ENCODE results near the gene BEND5.

Gene BEND5

DNA sequence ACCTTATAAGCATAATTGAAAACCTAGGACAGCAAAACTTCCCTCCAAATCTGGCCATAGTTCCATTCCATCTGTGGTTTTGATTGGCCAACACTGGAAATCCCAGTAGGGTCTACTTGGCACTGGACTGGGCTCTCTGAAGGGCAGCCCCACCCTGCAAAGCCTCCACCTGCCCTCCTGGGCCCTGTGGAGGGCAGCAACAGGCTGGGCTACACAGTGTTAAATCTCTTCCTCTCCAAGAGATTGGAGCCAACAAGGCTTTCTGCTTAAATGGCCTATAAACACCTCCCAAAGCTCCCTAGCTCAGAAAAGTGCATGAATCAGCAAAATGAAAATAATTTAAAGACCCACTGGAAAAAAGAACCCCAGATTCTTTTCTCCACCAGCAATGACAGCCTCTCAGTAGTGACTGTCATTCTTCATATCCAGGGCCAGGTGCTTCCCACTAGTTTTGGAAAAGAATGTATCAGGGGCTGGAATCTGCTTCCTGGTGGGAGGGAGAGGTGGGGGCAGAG is 58.5 kb downstream of the BEND5 start:
- no peak for DNase-seq

DNA sequence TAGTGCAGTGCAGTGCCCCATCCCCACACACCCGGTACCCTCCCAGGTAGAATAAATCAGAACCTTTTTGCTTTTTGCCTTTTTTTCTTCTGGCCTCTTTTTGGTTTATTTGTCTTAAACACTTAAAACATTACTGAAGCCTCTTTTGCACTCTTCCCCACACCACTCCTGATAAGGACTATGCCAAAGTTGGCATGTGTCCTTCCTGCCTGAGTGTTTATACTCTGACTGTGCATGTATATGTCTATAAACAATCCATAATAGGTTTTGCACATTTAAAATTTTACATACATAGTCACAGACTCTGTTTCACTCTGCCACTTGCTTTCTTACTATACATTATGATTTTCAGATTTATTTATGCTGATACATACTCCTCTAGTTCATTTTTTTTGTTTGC is 59.6 kb downstream of the BEND5 start:
- DNase-seq, result no peak

DNA sequence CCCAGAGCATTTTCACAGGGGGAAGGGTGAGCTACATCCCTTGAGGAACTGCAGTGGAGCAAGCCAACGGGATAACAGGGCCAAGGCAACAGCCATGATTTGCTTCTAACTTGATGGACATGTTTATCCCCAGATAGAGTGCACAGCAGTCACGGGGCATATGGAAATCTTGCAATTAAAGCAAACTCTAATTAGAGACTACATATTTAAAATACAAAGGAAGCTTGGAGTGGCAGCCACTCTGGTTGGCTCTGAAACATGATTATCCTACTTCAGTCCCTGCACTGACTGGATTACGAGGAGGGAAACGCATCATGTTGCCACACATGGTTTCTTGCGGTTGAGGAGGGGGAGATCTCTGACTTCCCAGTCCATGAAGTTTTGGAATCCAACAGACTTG is 60.8 kb downstream of the BEND5 start:
- DNase-seq, result no peak

DNA sequence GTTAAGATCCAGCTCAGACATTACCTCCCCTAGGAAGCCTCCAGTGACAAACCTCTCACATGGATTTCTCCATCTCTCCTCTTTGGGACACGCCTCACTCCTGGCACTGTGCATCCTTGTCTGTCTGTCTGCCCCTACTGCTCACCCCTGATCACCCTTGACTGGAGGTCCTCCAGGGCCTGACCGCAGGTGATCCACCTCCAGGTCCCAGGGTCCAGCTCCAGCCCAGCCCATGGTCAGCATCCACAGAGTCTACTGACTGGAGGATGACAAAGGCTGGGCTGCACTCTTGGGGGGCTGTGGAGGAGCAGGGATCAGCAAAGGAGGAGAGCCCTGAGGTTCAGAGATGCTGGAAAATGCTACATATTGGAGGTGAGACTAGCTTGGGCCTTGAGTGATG is 65.8 kb downstream of the BEND5 start:
- DNase-seq, result no peak

DNA sequence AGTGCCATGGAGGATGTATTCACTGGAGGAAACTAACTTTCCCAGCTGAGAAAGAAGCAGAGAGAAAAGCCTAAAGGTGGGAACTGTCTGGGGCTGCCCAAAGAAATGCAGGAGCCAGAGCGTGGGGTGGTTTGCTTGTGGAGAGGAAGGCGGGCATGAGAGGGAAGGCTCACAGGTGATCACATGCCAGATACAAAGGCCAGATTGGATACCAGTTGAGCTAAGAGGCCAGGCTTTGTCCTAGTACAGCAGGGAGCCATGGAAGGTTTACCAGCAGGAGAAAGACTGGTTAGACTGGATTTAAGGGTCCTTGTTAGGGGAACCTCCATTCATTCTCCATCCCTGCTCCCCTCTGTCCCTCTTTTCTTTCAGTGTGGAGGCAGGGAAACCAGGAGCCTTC is 66.4 kb downstream of the BEND5 start:
- DNase-seq, result no peak

DNA sequence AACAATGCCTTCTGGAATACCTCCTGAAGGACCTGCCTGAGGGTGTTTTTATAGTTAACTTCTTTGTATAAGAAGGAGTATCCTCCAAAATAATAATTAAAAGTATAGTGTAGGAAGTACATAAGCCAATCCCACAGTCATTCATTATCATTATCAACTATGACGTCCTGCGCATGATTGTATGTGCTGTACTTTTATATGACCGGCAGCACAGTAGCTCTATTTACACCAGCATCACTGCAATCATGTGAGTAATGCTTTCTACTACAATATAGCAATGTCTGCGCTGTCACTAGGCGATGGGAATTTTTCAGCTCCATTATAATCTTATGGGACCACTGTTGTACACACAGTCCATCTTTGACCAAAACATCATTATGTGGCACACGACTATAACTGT is 72.0 kb downstream of the BEND5 start:
- DNase-seq, result no peak

DNA sequence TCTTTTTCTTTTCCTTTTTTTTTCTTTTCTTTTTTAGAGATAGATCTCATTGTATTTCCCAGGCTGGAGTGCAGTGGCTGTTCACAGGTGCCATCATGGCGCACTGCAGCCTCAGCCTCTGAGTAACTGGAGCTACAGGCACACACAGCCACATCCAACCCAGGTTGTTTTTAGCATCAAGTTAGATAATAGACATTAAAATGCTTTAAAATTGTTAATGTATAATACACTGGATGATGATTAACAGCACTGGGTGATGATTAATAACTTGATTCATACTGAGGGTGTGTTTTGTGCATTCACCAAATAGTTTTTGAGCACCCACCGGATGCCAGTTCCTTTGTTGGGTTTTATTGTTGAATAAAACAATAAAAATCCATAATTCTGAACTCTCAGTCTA is 75.2 kb downstream of the BEND5 start:
- no peak for DNase-seq

DNA sequence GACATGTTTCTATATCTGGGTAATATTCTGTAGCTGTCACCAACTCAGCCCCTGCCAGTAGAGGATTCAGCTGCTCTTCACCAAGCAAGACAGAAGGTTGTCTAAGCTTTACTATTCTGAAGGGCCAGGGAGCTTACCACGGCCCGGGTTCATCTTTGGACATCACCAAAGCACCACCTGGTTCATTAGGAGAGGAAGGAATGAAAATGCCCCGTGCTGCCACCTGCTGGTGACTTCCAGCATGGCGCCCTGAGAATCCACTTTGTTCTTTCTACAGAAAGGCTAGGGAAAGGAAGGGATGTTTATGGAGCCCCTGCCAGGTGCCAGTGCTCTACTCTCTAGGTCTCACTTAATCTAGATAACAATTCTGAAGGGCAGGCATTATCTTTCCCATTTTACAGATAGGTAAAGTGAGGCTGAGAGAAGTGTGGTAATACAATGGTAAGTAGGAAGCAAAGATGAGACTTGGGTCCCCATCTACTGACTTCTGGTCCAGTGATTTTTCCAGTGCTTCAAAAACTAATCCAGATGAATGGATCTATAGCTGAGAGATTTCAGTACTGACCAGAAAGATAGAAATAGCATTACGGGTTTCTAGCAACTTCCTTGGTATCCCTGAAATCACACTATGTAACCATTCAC is 79.5 kb downstream of the BEND5 start:
- peak; percentile 45 for DNase-seq

DNA sequence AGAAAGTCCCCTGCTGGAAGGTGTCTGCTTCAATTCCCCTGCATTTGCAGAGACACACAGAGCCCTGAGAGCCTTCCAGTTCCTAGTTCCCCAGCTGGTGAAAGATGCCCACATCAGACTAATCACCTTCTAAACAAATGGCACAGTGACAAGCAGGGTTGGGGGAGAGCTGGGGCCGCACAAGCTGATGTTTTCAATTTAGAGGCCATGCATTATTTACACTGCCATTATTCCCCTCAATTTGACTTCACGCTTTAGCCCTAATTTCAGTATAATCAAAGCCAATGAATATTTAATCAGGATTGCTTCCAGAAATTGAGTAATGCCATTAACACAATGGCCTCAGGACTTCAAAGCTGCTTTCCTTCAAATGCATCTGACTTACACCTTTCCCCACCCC is 81.5 kb downstream of the BEND5 start:
- no peak for DNase-seq

DNA sequence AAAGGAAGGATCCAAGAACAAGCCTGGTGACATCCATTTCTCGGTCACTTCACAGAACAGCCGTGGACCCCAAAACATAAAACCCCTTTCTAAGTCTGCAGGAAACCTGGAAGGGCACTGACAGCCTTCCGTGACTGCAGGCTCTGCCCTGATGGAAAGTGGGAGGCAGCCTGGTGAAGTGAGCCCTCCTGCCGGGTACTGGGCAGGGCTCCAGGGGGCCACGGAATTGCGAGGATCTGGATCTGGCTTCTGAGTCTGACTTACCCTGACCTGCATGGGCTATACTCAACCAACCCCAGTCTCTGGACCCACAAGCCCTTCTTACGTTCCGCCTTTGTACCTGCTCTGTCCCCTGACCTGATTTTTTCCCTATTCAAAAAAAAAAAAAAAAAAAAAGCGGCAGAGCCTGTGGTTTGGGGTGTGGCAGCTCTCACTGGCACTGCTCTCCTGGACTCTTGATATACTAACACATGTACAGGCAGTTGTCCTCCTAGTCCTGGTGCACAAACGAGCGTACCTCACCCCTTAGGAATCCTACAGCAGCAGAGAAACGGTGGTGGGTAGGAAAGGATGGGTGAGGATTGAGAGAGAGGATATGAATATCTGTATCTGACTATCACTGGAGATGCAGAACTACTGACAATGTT is 82.9 kb downstream of the BEND5 start:
- DNase-seq, result no peak

DNA sequence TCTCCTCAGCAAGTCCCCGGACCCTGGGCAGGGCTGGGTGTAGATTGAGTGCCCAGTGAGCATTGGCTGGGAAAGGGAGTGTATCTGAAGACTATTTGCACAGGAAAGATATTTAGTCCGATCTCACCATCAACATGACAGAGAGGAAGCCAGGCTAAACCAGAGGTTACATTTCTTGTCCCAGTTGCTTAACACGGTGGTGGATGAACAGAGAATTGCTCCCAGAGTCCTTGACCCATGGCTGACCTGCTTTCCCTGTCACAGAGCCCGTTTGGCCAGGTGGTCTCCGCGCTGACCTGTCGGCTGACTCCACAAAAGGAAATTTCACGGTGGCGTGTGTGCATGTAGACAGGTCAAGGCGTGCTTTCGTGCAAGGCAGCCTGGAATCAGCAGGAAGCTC is 83.5 kb downstream of the BEND5 start:
- DNase-seq, result no peak

DNA sequence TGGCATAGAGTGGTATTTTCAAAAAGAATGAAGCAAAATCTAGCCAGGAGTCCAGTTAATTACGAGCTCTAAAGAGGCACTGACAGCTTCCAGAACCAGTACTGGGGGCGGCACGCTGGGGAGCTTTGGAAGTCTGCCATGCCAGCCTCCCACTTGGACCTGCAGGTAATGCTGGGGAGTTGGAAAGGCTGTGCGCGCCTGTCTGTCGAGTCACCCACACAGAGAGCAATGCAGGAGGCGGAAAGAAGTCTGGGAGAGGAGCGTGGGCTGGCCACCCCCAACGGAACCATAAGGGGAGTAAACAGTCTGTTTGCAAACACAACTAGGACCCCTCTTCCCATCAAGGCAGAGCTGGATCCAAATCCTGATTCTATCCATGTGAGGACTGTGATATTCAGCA is 84.5 kb downstream of the BEND5 start:
- no peak for DNase-seq

DNA sequence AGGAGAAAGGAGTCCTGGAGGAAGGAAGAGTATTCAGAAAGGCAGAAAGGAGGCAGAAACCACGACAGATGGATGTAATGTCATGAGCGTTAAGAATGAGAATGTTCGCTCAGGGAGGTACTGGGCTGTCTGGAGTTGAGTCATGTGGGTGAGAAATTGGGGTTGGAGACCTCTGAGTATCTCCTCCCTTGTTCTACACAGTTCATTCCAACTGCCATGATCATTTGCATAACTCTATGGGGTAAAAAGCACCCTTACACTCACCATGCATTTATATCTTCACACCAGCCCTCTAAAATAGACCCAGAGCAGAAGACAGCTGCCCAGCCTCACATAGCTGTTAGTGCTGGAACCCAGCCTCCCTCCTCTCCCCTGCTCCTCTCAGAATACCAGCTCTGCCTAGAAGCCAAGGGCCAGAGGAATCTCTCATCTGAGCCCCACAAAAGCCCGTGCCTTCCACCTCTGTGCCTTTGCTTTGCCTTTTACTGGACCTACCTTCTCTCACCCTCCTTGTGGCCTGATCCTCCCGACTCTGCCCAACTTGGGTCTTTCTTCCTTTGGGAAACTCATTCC is 85.2 kb downstream of the BEND5 start:
- no peak for DNase-seq

DNA sequence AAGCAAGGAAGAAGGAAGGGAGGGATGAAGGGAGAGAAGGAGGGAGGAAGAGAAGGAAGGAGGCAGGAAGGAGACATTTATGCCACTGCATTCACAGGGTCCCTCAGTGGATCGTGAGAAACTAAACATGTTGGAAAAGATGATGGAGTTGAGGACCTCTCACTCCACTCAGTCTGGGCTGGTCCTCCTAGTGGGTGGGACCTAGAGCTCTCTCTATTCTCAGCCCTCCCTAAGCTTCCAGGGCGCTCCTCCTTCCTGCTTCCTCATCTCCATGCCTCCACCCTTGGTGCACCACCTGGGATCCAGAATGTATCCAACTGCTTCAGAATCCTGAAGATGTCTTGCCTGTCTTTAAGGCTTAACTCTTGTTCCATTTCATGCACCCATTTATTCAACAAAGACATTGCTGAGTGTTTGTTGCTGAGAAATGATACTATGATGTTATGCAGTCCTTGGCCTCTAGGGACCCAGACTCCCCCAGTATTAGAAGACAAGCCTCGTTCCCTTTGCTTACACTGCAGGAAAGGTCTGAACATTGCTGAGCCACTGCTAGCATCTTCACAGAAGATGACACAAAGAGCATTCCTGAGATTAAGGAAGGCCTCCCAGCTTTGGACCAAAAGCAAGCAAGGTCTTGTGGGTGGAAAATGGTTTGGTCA is 88.5 kb downstream of the BEND5 start:
- DNase-seq, result no peak

DNA sequence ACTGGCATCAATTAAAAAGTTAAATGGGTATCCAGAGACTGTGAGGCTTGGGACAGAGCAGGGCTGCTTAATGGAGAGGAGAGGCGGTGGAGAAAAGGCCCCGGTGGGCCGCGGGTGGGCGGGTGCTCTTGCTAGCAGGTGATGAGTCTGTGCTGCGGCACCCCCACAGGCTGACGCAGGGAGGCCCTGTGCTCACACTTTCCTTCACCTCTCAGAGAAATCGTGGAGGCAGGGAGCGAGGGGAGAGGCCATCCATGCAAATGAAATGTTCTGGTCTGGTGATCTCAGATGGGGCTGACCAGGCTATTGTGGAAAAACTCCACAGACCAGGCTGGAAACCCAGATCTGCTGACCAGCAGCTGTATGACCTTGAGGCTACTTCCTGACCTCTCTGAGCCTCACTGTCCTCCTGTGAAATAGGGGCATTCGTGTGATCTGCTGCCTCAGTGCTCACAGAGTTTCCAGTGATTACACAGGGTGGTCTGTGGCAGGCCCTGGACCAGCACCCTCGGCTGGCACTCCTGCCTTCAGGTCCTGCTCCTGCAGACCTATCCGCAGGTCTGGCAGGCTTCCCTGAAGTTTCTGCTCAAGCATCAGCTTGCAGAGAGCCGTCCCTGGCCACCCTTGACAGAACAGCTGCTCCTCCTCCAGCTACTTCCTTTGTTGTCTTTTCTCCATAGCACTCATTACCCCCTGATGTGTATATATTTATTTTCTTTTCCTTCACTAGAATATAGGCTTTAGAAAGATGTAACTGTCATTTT is 89.2 kb downstream of the BEND5 start:
- DNase-seq, result no peak

DNA sequence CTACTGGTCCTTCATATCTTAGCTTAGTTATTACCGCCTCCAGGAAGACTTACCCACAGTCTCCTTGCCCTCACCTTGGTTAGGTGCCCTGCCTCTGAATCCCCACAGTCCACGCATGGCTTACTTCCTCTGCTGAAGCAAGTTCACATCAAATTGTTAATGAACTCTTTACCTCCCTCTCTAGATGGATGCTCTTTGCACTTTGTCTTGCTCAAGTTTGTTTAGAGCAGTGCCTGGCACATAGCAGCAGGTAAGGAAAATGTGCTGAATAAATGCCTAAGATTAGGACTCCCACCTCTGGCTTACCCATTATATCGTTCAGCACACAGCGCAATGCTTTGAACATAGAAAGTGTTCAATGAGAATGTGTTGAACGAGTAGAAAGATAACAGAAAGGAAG is 90.5 kb downstream of the BEND5 start:
- no peak for DNase-seq

DNA sequence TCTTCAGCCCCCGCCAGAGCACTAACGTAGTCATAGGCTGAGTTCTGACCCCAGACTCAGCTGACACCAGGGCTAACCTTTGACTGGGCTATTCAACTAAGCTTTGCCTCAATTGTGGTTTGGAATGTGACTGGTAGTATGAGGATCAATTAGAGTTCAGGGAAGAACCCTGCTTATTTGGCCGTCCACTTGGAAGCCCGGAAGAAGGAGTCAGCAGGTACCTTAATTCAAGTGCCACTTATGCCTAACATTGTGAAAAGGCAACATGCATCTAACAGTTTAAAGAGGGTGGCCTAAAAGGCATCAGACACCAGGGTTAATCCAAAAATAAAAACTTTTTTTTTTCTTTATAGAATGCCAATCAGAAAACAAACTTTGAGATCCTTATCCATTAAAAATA is 92.3 kb downstream of the BEND5 start:
- no peak for DNase-seq

DNA sequence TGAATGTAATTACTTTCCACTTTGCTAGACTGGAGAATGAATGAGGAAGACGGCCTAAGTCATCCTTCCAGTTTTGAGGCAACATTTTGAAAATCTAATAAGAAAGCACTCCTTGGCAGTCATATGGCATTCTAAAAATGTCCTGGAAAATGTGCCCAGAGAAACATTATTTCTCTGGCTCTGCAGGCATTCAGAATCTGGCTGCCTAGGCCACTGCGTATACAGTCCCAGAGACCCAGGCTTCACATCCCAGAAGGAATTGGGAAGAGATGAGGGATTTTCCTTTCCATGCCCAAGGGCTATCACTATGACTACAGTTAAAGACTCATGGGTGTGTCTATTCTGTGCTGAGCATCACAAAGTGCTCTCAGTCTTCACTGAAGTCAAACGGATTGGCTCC is 92.9 kb downstream of the BEND5 start:
- DNase-seq, result no peak

DNA sequence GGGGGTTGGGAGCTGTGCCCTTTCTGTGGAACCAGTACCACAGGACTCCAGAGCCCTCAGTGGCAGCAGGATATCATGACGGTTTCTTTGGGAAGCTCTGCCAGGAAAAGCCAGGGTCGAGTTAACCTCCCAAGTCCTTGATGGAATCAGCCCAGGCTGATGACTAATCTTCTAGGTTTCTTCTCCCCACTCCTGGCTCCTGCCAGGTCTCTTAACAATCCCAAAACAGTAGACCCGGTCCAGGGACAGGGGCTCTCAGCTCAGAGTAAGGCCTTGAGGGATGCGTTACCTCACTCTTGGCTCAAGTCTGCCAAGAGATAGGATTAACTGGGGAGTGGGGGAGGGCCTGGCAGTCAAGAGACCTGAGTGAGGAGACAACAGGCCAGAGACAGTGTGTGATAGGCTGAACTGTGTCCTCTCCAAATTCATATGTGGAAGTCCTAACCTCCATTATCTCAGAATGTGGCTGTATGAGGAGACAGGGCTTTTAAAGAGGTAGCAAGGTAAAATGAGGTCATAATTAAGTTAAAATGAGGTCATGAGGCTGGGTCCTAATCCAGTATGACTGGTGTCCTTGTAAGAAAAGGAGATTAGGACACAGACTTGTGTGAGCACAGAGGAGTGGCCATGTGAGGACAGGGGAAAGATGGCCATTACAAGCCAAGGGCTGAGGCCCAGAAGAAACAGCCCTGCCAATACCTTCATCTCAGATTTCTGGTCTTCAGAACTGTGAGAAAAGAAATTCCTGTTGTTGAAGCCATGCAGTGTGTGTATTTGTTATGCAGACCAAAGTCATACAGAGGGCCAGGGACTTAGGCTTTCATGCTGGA is 95.0 kb downstream of the BEND5 start:
- DNase-seq, result no peak

DNA sequence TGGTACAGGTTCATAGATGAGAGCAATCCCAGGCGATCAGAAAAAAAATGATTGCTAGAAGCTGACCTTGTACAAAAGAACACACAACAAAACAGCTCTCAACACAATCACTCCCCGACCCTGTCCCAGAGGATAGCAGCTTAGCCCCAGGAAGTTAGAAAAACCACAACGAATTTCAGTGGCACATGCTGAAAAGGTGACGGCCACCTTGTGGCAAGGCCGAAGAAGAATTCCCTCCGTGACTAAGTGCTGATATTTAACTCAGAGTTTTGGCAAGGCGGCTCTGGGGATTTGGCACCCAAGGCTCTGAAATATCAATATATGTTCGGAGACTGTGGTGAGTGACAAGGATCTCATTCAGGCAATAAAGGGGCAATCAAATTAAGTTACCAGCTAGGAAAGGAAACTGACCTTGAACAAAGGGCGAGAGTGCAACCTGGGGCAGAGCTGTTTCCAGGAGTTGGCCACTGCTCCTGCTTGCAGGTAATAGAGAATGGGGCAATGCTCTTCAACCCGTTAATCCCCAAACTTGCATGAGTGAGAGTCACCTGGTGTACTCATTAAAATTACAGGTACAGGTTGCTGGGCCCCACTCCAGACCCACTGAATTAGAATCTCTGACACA is 96.2 kb downstream of the BEND5 start:
- no peak for DNase-seq

DNA sequence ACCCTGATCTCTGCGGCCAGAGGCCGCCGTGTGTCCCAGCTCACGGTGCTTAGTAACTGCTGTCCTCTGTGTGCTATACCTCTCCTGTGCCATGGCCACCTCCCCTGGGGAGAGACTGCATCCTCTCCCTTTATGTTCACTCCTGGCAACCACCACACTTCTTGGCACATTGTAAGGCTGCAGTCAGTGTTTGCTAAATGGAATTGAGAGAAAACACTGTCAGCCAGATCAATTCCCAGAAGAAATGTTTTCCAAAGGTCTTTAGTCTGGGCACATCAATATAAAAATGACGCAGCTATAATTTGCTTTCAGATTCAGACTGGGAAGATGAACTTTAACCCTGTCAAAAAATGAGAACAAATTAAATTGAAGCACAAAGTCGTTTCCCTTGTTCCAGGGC is 96.8 kb downstream of the BEND5 start:
- no peak for DNase-seq

Data from stimulated activated CD4-positive, alpha-beta T cell treated with anti-CD3 and anti-CD28 coated beads, Interleukin-4, amount 100 ng/mL, for 1 hour (primary cell).